Peyer's patch (tissue), 4 donors: ENCODE measurements around the gene NDUFC2.

Experiments used
- POLR2A ChIP-seq, 2 donors: fragments of 450-650 bp; IDR thresholded peaks; one replicate each; pipeline ENCODE4 v1.5.1; 2017; ENCODE audit warnings: antibody characterized with exemption in 2 of 2, mild to moderate bottlenecking in 2 of 2, moderate library complexity in 2 of 2
- TF ChIP-seq, protein P1 (sequence below), 6 experiments: fragments of 450-650 bp in 4 of 6; fragments of 200-600 bp in 2 of 6; sonication (generic) in 1 of 6; IDR thresholded peaks; one replicate each; pipeline ENCODE4 v1.5.1; 2017 to 2019; ENCODE audit warnings: antibody characterized with exemption in 6 of 6, mild to moderate bottlenecking in 3 of 6, moderate library complexity in 1 of 6

DNA sequence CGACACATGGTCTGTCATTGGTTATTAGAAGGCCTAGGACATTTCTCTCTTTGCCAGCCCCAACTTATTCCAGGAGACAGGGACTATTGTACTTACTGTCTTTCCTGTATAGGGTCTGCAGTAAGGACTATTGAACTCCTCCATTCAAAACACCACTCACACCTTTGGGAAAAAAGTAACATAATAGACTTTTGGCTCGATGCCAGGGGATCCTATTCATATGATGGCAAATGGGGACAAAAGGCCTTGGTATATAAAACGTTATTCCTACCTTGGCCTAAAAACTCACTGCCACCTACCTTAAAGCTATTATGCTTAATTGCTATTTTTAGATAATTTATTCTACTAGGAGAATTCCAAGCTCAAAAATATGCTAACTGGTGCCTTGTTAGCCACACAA lies 6.3 kb upstream of the NDUFC2 start:
- TF ChIP-seq, protein P1, sequence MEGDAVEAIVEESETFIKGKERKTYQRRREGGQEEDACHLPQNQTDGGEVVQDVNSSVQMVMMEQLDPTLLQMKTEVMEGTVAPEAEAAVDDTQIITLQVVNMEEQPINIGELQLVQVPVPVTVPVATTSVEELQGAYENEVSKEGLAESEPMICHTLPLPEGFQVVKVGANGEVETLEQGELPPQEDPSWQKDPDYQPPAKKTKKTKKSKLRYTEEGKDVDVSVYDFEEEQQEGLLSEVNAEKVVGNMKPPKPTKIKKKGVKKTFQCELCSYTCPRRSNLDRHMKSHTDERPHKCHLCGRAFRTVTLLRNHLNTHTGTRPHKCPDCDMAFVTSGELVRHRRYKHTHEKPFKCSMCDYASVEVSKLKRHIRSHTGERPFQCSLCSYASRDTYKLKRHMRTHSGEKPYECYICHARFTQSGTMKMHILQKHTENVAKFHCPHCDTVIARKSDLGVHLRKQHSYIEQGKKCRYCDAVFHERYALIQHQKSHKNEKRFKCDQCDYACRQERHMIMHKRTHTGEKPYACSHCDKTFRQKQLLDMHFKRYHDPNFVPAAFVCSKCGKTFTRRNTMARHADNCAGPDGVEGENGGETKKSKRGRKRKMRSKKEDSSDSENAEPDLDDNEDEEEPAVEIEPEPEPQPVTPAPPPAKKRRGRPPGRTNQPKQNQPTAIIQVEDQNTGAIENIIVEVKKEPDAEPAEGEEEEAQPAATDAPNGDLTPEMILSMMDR (IDR thresholded peaks at IDR 0.05): no peak
- TF ChIP-seq POLR2A (IDR thresholded peaks at IDR 0.05): no peak
